ENCODE data around the gene CASP10.

DNA sequence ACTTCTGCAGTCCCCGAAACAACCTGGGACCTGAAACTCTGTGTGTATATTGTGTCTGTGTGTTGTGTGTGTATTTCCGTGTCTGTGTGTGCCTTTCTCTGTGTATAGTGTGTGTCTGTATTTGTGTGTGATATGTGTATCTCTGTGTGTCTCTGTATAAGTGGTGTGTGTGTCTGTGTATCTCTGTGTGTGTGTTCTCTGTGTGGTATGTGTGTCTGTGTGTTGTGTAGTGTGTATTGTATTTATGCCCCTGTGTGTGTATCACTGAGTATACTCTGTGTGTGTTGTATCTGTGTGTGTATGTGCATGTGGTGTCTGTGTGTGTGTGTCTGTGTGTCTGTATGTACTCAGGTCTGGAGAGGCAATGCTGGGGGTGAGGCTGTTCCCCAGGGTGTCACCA, 89.0 kb downstream of the CASP10 start:
- TF ChIP-seq CTCF (IDR thresholded peaks at IDR 0.05; ENCODE audit: insufficient read depth, low read length) (no peak), GABPA (IDR thresholded peaks at IDR 0.05; ENCODE audit: low read depth) (no peak), POLR2AphosphoS5 (IDR thresholded peaks at IDR 0.05; ENCODE audit: low read depth) (no peak)
- TF ChIP-seq, protein P1, sequence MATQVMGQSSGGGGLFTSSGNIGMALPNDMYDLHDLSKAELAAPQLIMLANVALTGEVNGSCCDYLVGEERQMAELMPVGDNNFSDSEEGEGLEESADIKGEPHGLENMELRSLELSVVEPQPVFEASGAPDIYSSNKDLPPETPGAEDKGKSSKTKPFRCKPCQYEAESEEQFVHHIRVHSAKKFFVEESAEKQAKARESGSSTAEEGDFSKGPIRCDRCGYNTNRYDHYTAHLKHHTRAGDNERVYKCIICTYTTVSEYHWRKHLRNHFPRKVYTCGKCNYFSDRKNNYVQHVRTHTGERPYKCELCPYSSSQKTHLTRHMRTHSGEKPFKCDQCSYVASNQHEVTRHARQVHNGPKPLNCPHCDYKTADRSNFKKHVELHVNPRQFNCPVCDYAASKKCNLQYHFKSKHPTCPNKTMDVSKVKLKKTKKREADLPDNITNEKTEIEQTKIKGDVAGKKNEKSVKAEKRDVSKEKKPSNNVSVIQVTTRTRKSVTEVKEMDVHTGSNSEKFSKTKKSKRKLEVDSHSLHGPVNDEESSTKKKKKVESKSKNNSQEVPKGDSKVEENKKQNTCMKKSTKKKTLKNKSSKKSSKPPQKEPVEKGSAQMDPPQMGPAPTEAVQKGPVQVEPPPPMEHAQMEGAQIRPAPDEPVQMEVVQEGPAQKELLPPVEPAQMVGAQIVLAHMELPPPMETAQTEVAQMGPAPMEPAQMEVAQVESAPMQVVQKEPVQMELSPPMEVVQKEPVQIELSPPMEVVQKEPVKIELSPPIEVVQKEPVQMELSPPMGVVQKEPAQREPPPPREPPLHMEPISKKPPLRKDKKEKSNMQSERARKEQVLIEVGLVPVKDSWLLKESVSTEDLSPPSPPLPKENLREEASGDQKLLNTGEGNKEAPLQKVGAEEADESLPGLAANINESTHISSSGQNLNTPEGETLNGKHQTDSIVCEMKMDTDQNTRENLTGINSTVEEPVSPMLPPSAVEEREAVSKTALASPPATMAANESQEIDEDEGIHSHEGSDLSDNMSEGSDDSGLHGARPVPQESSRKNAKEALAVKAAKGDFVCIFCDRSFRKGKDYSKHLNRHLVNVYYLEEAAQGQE (IDR thresholded peaks at IDR 0.05; ENCODE audit: insufficient replicate concordance, low read depth), result no peak
